Testis (tissue), 3 donors: ENCODE data around the gene ID4. TPM values are rescaled to one million over a fixed set of nuclear protein-coding genes. Genes with fewer than 3 reads are reported as not detected.

Experiments used
- DNase-seq: peaks from one replicate; pipeline ENCODE4 v3.0.0-alpha.2; 2019
- H3K27ac ChIP-seq, 2 donors: fragments of 200-600 bp; sonication (generic); one replicate each; pipeline ENCODE4 v1.5.1; 2019
- H3K27me3 ChIP-seq: fragments of 200-600 bp; sonication (generic); one replicate; pipeline ENCODE4 v1.5.1; 2019
- H3K36me3 ChIP-seq: fragments of 200-600 bp; sonication (generic); one replicate; pipeline ENCODE4 v1.5.1; 2017; ENCODE audit warnings: low read depth; ENCODE audit errors: missing control alignments
- H3K4me1 ChIP-seq: fragments of 200-600 bp; sonication (generic); one replicate; pipeline ENCODE4 v1.5.1; 2019
- H3K4me3 ChIP-seq, 2 donors: fragments of 200-600 bp; sonication (generic); one replicate each; pipeline ENCODE4 v1.5.1; 2017 to 2019
- H3K9me3 ChIP-seq: fragments of 200-600 bp; sonication (generic); one replicate; pipeline ENCODE4 v1.5.1; 2017
- POLR2A ChIP-seq: fragments of 450-650 bp; IDR thresholded peaks from one replicate; pipeline ENCODE4 v1.6.1; 2017; ENCODE audit warnings: antibody characterized with exemption, mild to moderate bottlenecking, moderate library complexity
- WGBS, 2 donors: methylation state at CpG; one replicate each; pipeline ENCODE4 v1.1.5; 2018; 5-methylcytosine and 5-hydroxymethylcytosine counted together
- intact Hi-C: fragments of 100-400 bp; cut with DNase I; formaldehyde crosslinking; loops from one replicate; pipeline ENCODE4 v1.15.1; 2023; ENCODE audit warnings: low total_unique reads
- polyA plus RNA-seq: library from polyadenylated mRNA; stranded (reverse); fragments of 350-450 nt; fragmentation: Illumina TruSeq; extraction: RNeasy Lipid Tissue Mini Kit (QIAGEN cat#74804); gene quantifications from one replicate; pipeline ENCODE4 v1.2.3, GENCODE V29; 2014; ENCODE audit warnings: low read depth, low replicate concordance; ENCODE audit not compliant: insufficient read depth
- total RNA-seq, 2 donors: library from RNA; depleted of rRNA; stranded (reverse); fragments of >200 nt; gene quantifications; one replicate each; pipeline ENCODE4 v1.2.3, GENCODE V29; 2016
- TF ChIP-seq, protein P1 (sequence below), 3 experiments: fragments of 450-650 bp in 2 of 3; fragments of 200-600 bp in 1 of 3; sonication (generic) in 1 of 3; IDR thresholded peaks; one replicate each; pipeline ENCODE4 v1.5.1; 2016 to 2019; ENCODE audit warnings: antibody characterized with exemption in 3 of 3, mild to moderate bottlenecking in 2 of 3, moderate library complexity in 1 of 3

The ID4 gene
- total and polyA plus RNA-seq, 3 donors from 2014 or later = 51.6 to 130 (median 122) TPM

DNA sequence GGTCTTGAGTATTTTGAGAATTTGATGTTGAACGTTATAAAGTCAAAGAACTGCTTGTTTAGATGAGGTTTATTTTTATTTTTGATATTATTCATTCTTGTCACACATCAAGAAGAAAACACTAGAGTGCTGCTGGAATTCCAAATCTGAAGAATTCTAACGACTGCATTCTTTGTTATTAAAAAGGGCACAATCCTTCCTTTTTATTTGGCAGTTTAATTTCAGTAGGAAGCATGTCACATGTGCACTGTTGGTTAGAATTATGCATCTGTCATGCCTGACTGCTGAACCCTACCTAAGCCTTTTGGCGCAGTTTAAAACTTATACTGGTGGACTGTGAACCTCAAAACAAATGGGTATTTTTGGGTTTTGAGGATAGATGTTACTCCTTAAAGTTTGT lies 4.0 kb downstream of the ID4 start:
- H3K4me1 ChIP-seq = no peaks in the 10 kb centered on the region
- TF ChIP-seq, protein P1, sequence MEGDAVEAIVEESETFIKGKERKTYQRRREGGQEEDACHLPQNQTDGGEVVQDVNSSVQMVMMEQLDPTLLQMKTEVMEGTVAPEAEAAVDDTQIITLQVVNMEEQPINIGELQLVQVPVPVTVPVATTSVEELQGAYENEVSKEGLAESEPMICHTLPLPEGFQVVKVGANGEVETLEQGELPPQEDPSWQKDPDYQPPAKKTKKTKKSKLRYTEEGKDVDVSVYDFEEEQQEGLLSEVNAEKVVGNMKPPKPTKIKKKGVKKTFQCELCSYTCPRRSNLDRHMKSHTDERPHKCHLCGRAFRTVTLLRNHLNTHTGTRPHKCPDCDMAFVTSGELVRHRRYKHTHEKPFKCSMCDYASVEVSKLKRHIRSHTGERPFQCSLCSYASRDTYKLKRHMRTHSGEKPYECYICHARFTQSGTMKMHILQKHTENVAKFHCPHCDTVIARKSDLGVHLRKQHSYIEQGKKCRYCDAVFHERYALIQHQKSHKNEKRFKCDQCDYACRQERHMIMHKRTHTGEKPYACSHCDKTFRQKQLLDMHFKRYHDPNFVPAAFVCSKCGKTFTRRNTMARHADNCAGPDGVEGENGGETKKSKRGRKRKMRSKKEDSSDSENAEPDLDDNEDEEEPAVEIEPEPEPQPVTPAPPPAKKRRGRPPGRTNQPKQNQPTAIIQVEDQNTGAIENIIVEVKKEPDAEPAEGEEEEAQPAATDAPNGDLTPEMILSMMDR (IDR thresholded peaks at IDR 0.05) = no peak
- no peak for TF ChIP-seq POLR2A
- no peak overlapping the region for H3K27ac ChIP-seq
- 59 to 62% methylated on average over 3 of the region's 3 CpGs for WGBS, 2 donors
- H3K36me3 ChIP-seq = no peaks in the 10 kb centered on the region
- intact Hi-C loops = no loop called here
- no peak for DNase-seq
- H3K27me3 ChIP-seq = no peaks in the 10 kb centered on the region
- H3K9me3 ChIP-seq = no peaks in the 10 kb centered on the region
- no peak overlapping the region for H3K4me3 ChIP-seq

DNA sequence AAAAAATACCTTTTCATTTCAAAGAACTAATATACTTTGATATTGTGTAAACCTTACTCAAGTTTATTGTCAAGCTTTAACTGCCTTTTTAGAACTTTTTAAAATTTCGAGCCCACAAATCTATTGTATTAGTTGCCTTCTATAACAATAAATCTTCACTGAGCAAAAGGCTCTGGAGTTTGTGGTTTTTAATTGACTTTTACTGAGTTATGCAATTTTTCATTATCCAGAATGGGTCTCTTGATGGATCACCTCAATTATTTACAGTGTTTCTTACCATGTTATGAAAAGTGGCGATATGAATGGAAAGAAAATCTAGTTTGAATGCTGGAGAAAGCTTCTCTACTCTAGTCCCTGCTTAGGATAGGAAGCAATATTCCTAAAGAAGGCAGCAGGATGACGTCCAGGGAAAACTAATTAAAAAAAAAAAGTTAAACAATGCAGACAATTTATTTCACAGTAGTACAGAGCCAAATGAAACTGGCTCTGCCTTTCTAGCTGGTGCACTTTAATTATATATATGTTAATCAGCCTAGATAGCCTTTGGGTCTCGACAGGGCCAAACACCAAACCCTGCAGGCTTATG lies 5.0 kb downstream of the ID4 start:
- DNase-seq = no peak
- 61% methylated on average over 4 of the region's 4 CpGs for WGBS, 2 donors
- H3K4me1 ChIP-seq = no peaks in the 10 kb centered on the region
- no peaks in the 10 kb centered on the region for H3K27me3 ChIP-seq
- no peak overlapping the region for H3K4me3 ChIP-seq
- no peaks in the 10 kb centered on the region for H3K36me3 ChIP-seq
- intact Hi-C loops = no loop called here
- no peak overlapping the region for H3K27ac ChIP-seq
- no peaks in the 10 kb centered on the region for H3K9me3 ChIP-seq
- TF ChIP-seq, protein P1 (IDR thresholded peaks at IDR 0.05) = no peak
- no peak for TF ChIP-seq POLR2A

DNA sequence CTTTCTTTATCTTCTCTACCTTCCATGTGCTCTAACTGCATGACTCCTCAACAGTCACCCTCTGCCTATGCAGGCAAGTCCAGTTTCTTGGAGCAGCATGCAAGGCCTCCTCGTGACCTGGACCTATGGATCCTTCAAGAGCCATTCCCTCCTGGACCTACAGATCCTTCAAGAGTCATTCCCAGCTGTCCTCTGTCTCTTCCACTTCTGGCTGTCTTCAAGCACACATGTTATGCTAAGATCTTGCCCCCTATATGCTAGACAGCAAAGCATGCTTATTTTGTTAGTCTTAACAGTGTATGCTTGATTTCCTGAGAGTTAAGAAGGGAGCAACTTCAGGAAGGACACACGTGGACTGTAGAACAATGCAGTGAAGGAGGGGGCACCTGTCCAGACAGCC lies 7.5 kb downstream of the ID4 start:
- no peaks in the 10 kb centered on the region for H3K36me3 ChIP-seq
- WGBS, 2 donors = 85 to 92% methylated on average over 2 of the region's 2 CpGs
- intact Hi-C loops = no loop called here
- no peak overlapping the region for H3K27ac ChIP-seq
- no peaks in the 10 kb centered on the region for H3K9me3 ChIP-seq
- H3K27me3 ChIP-seq = no peaks in the 10 kb centered on the region
- TF ChIP-seq, protein P1 (IDR thresholded peaks at IDR 0.05) = no peak
- no peak for TF ChIP-seq POLR2A
- H3K4me3 ChIP-seq = no peak overlapping the region
- DNase-seq = no peak
- peaks cover under 1% of the 10 kb centered on the region for H3K4me1 ChIP-seq

DNA sequence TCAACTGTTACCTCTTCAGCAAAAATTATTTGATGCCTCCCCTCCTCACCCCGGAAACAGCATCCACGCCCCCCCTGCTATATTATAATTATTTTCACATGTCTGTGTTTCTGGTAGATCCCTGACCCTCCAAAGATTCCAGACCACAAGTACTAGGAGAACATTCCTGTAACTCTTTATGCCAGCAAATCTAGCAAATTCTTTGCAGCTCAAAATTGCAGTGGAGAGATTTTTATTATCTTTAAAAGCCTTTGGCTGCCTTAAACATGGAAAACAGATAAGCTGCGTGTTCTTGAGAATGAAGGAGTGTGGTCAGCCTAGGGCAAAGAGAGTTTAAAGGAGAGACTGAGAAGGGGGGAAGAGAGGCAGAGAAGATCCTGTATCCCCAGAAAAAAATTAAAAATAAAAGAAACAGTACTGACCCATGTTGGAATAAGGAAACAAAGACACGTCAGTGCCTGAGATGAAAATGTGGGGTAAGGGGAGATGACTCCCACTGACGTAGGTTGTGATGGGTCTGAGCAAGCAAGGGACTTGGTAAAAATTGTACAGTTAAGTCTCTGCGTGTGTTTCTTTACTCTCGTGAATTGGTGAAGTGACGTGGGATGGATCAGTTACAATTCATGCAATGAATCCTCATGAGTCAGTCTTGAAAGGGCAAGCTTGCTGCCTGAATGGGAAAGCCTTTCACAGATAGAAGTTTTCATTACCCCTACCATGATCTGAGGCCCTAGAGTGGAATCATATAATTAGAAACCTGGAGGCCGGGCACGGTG lies 8.3 kb downstream of the ID4 start:
- intact Hi-C loops = no loop called here
- 76 to 85% methylated on average over 10 of the region's 10 CpGs for WGBS, 2 donors
- Histone ChIP-seq H3K27ac (no peak overlapping the region), H3K27me3 (no peaks in the 10 kb centered on the region), H3K4me1 (peaks cover 4% of the 10 kb centered on the region), H3K36me3 (no peaks in the 10 kb centered on the region), H3K9me3 (no peaks in the 10 kb centered on the region), H3K4me3 (no peak overlapping the region)
- no peak for TF ChIP-seq POLR2A
- TF ChIP-seq, protein P1 (IDR thresholded peaks at IDR 0.05) = no peak
- DNase-seq = no peak
